B cell (primary cell): ENCODE results near the gene IDS. TPM values are rescaled to one million over a fixed set of nuclear protein-coding genes. Genes with fewer than 3 reads are reported as not detected.

ENCODE experiments used
- ATAC-seq: fragments of 200-7000 bp; cut with Tn5 transposase; one replicate; pipeline ENCODE4 v1.10.0; 2021; ENCODE audit warnings: low read depth, mild to moderate bottlenecking, moderate number of reproducible peaks, moderate library complexity
- CTCF ChIA-PET: fragments of 350-600 bp; sonication (Branson Sonifier 250); formaldehyde crosslinking; loops from one replicate; lab custom pipeline; 2021; ENCODE audit warnings: antibody characterized with exemption, inconsistent platforms; lab: Charles Lee
- POLR2A ChIA-PET: fragments of 350-600 bp; sonication (Branson Sonifier 250); formaldehyde crosslinking; loops from one replicate; lab custom pipeline; 2021; ENCODE audit warnings: antibody characterized with exemption; lab: Charles Lee
- DNase-seq: peaks from one replicate; pipeline ENCODE4 v3.0.0; 2013
- H2AFZ ChIP-seq: 2 replicates; pipeline ENCODE4 v1.6.1; 2012; ENCODE audit warnings: mild to moderate bottlenecking, low read depth, low read length; ENCODE audit not compliant: insufficient read depth, poor library complexity, severe bottlenecking
- H3K27ac ChIP-seq, 2 donors: 1 replicate in 1 of 2; 2 replicates in 1 of 2; pipeline ENCODE4 v1.5.1; 2012 to 2013; ENCODE audit warnings: low read length in 2 of 2, mild to moderate bottlenecking in 2 of 2, moderate library complexity in 1 of 2
- H3K27me3 ChIP-seq, 4 experiments: fragments of 200-600 bp in 1 of 4; sonication (generic) in 1 of 4; replicated peaks in 1 of 4; 1 replicate in 2 of 4; 2 replicates in 2 of 4; pipeline versions ENCODE4 v1.6.1 to v1.7.0; 2013 to 2016; ENCODE audit warnings: low read length in 3 of 4, mild to moderate bottlenecking in 2 of 4, mixed read lengths in 1 of 4, moderate library complexity in 1 of 4; ENCODE audit not compliant: insufficient read depth in 4 of 4, control insufficient read depth in 3 of 4; ENCODE audit errors: control extremely low read depth in 1 of 4
- H3K36me3 ChIP-seq, 2 experiments: replicated peaks in 1 of 2; 1 replicate in 1 of 2; 2 replicates in 1 of 2; pipeline versions ENCODE4 v1.6.1 to v1.7.1; 2013; ENCODE audit warnings: low read length in 1 of 2; ENCODE audit not compliant: insufficient read depth in 2 of 2, control insufficient read depth in 1 of 2; ENCODE audit errors: control extremely low read depth in 1 of 2, extremely low read depth in 1 of 2
- H3K4me1 ChIP-seq, 2 donors: fragments of 200-600 bp in 1 of 2; sonication (generic) in 1 of 2; 1 replicate in 1 of 2; 2 replicates in 1 of 2; pipeline versions ENCODE4 v1.5.1 to v1.6.1; 2013 to 2017; ENCODE audit warnings: low read length in 2 of 2; ENCODE audit not compliant: control insufficient read depth in 2 of 2, insufficient read depth in 2 of 2
- H3K4me2 ChIP-seq: replicated peaks from 2 replicates; pipeline ENCODE3; 2012; ENCODE audit warnings: mild to moderate bottlenecking, low read depth, low read length; ENCODE audit not compliant: poor library complexity, severe bottlenecking
- H3K4me3 ChIP-seq, 5 experiments: fragments of 200-600 bp in 1 of 5; sonication (generic) in 1 of 5; 1 replicate in 3 of 5; 2 replicates in 2 of 5; pipeline versions ENCODE4 v1.5.1 to v1.7.0; 2011 to 2016; ENCODE audit warnings: low read length in 4 of 5, mild to moderate bottlenecking in 4 of 5, low read depth in 2 of 5, control low read depth in 1 of 5, moderate library complexity in 1 of 5; ENCODE audit not compliant: insufficient read depth in 1 of 5; ENCODE audit errors: control extremely low read depth in 1 of 5, extremely low read depth in 1 of 5
- H3K79me2 ChIP-seq: fragments of 200-600 bp; sonication (generic); one replicate; pipeline ENCODE4 v1.6.0; 2016; ENCODE audit warnings: low read length; ENCODE audit not compliant: control insufficient read depth, insufficient read depth
- H3K9ac ChIP-seq: fragments of 200-600 bp; sonication (generic); 2 replicates; pipeline ENCODE4 v1.6.1; 2017; ENCODE audit warnings: mild to moderate bottlenecking, low read length, moderate library complexity
- H3K9me3 ChIP-seq, 3 donors: one replicate each; pipeline versions ENCODE4 v1.6.1 to v1.7.1; 2013; ENCODE audit warnings: low read length in 2 of 3; ENCODE audit not compliant: control insufficient read depth in 2 of 3, insufficient read depth in 1 of 3; ENCODE audit errors: control extremely low read depth in 1 of 3
- H4K20me1 ChIP-seq: 2 replicates; pipeline ENCODE4 v1.6.0; 2012; ENCODE audit warnings: mild to moderate bottlenecking, low read length; ENCODE audit not compliant: insufficient read depth, control insufficient read depth, poor library complexity, severe bottlenecking
- H3K27ac Mint-ChIP-seq: one replicate; pipeline ENCODE4 v1.8.0; 2021; ENCODE audit warnings: mixed read lengths
- H3K27me3 Mint-ChIP-seq: one replicate; pipeline ENCODE4 v1.8.0; 2021; ENCODE audit warnings: mixed read lengths
- H3K4me1 Mint-ChIP-seq: one replicate; pipeline ENCODE4 v1.8.0; 2021; ENCODE audit warnings: mixed read lengths
- H3K4me3 Mint-ChIP-seq: one replicate; pipeline ENCODE4 v1.8.0; 2021; ENCODE audit warnings: mixed read lengths
- H3K9me3 Mint-ChIP-seq: one replicate; pipeline ENCODE4 v1.8.0; 2022; ENCODE audit warnings: mixed read lengths; ENCODE audit not compliant: insufficient read depth
- CTCF ChIP-seq: fragments of 200-600 bp; IDR thresholded peaks from one replicate; pipeline ENCODE4 v1.8.0; 2022; ENCODE audit warnings: antibody characterized with exemption, mild to moderate bottlenecking
- EZH2 ChIP-seq: IDR thresholded peaks from 2 replicates; pipeline ENCODE4 v1.6.1; 2012; ENCODE audit warnings: borderline replicate concordance, low read depth, mild to moderate bottlenecking, moderate library complexity, low read length; ENCODE audit not compliant: insufficient read depth, poor library complexity, severe bottlenecking
- WGBS: methylation state at CpG from one replicate; pipeline ENCODE4 v1.1.5; 2013; ENCODE audit warnings: missing lambda C conversion rate; ENCODE audit not compliant: insufficient coverage; 5-methylcytosine and 5-hydroxymethylcytosine counted together
- intact Hi-C: fragments of 100-400 bp; cut with micrococcal nuclease; formaldehyde crosslinking; loops from one replicate; pipeline ENCODE4 v1.10.0; 2022
- polyA plus RNA-seq: library from polyadenylated mRNA; depleted of rRNA; stranded (reverse); fragments of >200 nt; gene quantifications from 2 replicates; pipeline ENCODE4 v1.2.3, GENCODE V29; 2012
- total RNA-seq, 2 donors: library from RNA; stranded (reverse); fragments of 120-200 nt in 1 of 2; gene quantifications; 1 replicate in 1 of 2; 2 replicates in 1 of 2; pipeline versions ENCODE4 v1.2.3 to v1.2.4, GENCODE V29; 2013 to 2022

Gene IDS
- total and polyA plus RNA-seq, 2 donors (not counting 1 experiment from before 2014, with no cell fraction given), result 85.3 to 169 TPM

- Histone ChIP-seq H3K27ac (no peak overlapping the region), H3K9ac (no peak overlapping the region), H3K9me3 (no peaks in the 10 kb centered on the region), H3K36me3 (no peaks in the 10 kb centered on the region), H3K27me3 (no peaks in the 10 kb centered on the region), H3K4me1 (no peaks in the 10 kb centered on the region), H4K20me1 (no peaks in the 10 kb centered on the region), H2AFZ (no peak overlapping the region), H3K4me2 (no peak overlapping the region), H3K79me2 (no peaks in the 10 kb centered on the region), H3K4me3 (no peak overlapping the region)
- H3K27ac Mint-ChIP-seq, result no peak overlapping the region
- TF ChIP-seq CTCF (no peak), EZH2 (no peak)
- CTCF ChIA-PET, result no interaction called here
- ATAC-seq (no peak), DNase-seq (no peak)
- H3K4me1 Mint-ChIP-seq, result no peaks in the 10 kb centered on the region
- no CpG with 5 or more reads among the region's 2 CpGs for WGBS
- no peaks in the 10 kb centered on the region for H3K9me3 Mint-ChIP-seq
- no peak overlapping the region for H3K4me3 Mint-ChIP-seq
- POLR2A ChIA-PET, result no interaction called here
- no peaks in the 10 kb centered on the region for H3K27me3 Mint-ChIP-seq
- intact Hi-C loops, result no loop called here
Measured at GRCh38 chrX:149453030-149453429, 52.1 kb downstream of the IDS start.

- no CpG with 5 or more reads among the region's 4 CpGs for WGBS
- H3K27ac Mint-ChIP-seq, result no peak overlapping the region
- Histone ChIP-seq H3K4me1 (no peaks in the 10 kb centered on the region), H2AFZ (no peak overlapping the region), H3K9me3 (no peaks in the 10 kb centered on the region), H3K4me2 (no peak overlapping the region), H3K79me2 (no peaks in the 10 kb centered on the region), H3K27me3 (no peaks in the 10 kb centered on the region), H4K20me1 (no peaks in the 10 kb centered on the region), H3K36me3 (no peaks in the 10 kb centered on the region), H3K27ac (no peak overlapping the region), H3K9ac (no peak overlapping the region), H3K4me3 (no peak overlapping the region)
- ATAC-seq, result no peak
- H3K27me3 Mint-ChIP-seq, result no peaks in the 10 kb centered on the region
- DNase-seq, result no peak
- H3K4me3 Mint-ChIP-seq, result no peak overlapping the region
- H3K9me3 Mint-ChIP-seq, result no peaks in the 10 kb centered on the region
- TF ChIP-seq EZH2 (no peak), CTCF (no peak)
- intact Hi-C loops, result no loop called here
- ChIA-PET POLR2A (no interaction called here), CTCF (no interaction called here)
- H3K4me1 Mint-ChIP-seq, result no peaks in the 10 kb centered on the region
Measured at GRCh38 chrX:149433451-149433850, 71.7 kb downstream of the IDS start.
